Stimulated activated CD8-positive, alpha-beta memory T cell treated with anti-CD3 and anti-CD28 coated beads, Interleukin-2, amount 100 ng/mL, for 48 hours (primary cell): ENCODE data around the gene KRTAP22-2.

Source experiments
- DNase-seq, 2 donors: peaks; one replicate each; pipeline ENCODE4 v3.0.0-alpha.2; 2020; ENCODE audit warnings: low read depth in 2 of 2

The KRTAP22-2 gene

GRCh38 chr21:30563072-30563471 lies 27.1 kb downstream of the KRTAP22-2 start:
- no peak for DNase-seq

DNA sequence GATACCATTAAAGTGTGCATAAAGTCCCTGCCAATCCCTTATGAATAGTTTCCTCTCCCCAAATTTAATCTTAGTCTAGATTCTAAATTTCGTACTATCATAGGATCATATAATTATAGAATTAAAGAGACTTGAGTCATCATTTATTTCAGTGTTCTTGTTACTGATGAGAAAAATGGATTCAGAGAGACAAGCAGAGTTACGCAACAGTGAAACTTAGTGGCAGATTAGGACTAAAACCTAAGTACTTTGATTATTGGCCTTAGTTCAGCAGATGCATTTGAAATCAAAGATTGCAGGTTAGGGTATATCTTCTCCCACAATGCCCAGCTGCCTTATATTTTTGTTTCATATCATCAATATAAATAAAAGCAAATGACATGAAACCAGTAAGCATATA lies 28.2 kb downstream of the KRTAP22-2 start:
- DNase-seq = no peak

DNA sequence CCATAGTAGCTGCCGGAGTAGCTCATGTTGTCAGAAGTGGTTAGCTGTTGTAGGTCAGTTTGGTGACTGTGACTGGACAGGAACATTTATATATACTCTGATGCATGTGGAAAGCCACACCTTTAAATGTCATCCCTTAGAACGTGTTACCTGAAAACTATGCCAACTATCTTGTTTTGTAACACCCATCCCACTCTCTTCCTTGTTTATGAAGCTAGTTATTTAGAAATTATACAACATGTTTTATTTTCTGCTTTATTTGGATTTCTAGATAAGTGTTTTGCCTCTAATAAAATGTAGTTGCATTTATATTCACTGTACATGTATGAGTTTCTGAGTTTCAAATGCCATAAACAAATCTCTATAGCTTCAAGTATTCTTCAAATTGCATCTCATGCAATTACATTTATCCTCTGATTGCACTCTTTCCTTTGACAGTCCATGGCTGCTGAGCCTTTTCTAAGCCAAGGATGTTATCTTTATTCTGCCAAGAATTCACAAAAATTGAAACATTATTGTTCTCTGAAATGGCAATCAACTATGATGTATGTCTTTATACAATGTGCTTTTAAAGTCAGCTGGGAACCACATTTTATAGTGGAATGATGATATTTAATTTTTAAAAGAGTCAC lies 28.8 kb downstream of the KRTAP22-2 start, which contains the start of gene KRTAP19-7:
Gene KRTAP19-7, minus strand, starts transcription at position 51 of the 632 bp plus-strand sequence. Its CDS starts 25 bp downstream, at position 26.
- DNase-seq = no peak

DNA sequence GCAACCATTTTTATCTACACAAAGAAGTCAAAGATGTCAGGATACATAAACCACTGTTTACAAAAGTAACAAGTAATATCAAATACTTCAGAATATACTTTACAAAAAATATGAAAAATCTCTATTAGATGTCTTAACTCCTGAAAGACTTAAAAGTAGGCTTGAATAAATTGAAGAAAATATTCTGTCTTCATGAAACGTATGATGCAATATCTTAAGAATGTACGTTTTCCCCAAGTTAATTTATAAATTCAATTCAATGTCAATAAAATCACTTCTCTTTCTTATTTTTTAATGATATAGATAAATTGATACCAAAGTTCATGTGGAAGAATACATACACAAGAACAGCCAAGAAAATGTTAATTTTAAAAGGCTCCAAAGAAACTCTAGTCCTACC lies 35.1 kb downstream of the KRTAP22-2 start:
- DNase-seq = no peak

- DNase-seq = no peak
Observed at GRCh38 chr21:30552782-30553181, 37.4 kb downstream of the KRTAP22-2 start.

- DNase-seq = no peak
Observed at GRCh38 chr21:30541764-30542163, 48.4 kb downstream of the KRTAP22-2 start, which contains the start of gene KRTAP19-6. Gene KRTAP19-6, minus strand, starts transcription at chr21:30541864. Its CDS starts 31 bp downstream, at chr21:30541833.
